OCI-LY7 (cell line): ENCODE data around the gene MRPL53. TPM values are rescaled to one million over a fixed set of nuclear protein-coding genes. Genes with fewer than 3 reads are reported as not detected.

Source experiments
- BruUV-seq: library from RNA; stranded (reverse); fragments of 400-500 nt; replicated peaks from 2 replicates; lab custom pipeline; 2021; lab: Mats Ljungman, UMichigan
- CTCF ChIA-PET: fragments of 300-600 bp; sonication (Branson Sonifier 250); formaldehyde crosslinking; loops from one replicate; lab custom pipeline; 2022; ENCODE audit warnings: antibody characterized with exemption; ENCODE audit not compliant: unreplicated experiment; lab: Charles Lee
- POLR2A ChIA-PET: fragments of 300-600 bp; sonication (Branson Sonifier 250); formaldehyde crosslinking; loops from one replicate; lab custom pipeline; 2022; ENCODE audit warnings: antibody characterized with exemption; lab: Charles Lee
- DNase-seq: peaks from one replicate; pipeline ENCODE4 v3.0.0-alpha.2; 2015; ENCODE audit warnings: low spot score
- H2AFZ ChIP-seq: fragments of 200-600 bp; sonication (generic), shearing (Covaris generic); 2 replicates; pipeline ENCODE4 v1.6.1; 2014; ENCODE audit warnings: mild to moderate bottlenecking, antibody characterized with exemption, low read length, moderate library complexity
- H3K27ac ChIP-seq: fragments of 200-600 bp; sonication (generic); 2 replicates; pipeline ENCODE4 v1.5.1; 2014; ENCODE audit warnings: mixed run types, low read depth, mild to moderate bottlenecking, moderate library complexity, low read length, inconsistent platforms; ENCODE audit not compliant: poor library complexity, severe bottlenecking
- H3K36me3 ChIP-seq: fragments of 200-600 bp; sonication (generic); 2 replicates; pipeline ENCODE4 v1.6.1; 2014; ENCODE audit warnings: mild to moderate bottlenecking, antibody characterized with exemption, low read length, moderate library complexity, mixed read lengths; ENCODE audit not compliant: insufficient read depth
- H3K4me1 ChIP-seq: fragments of 200-600 bp; sonication (generic); 2 replicates; pipeline ENCODE4 v1.5.1; 2014; ENCODE audit warnings: mild to moderate bottlenecking, low read length; ENCODE audit not compliant: insufficient read depth, poor library complexity, severe bottlenecking
- H3K4me2 ChIP-seq: fragments of 200-600 bp; sonication (generic); 2 replicates; pipeline ENCODE4 v1.6.1; 2014; ENCODE audit warnings: mild to moderate bottlenecking, low read length
- H3K4me3 ChIP-seq: fragments of 200-600 bp; sonication (generic); 2 replicates; pipeline ENCODE4 v1.5.1; 2014; ENCODE audit warnings: mild to moderate bottlenecking, low read depth, low read length; ENCODE audit not compliant: poor library complexity, severe bottlenecking
- H3K79me2 ChIP-seq: fragments of 200-600 bp; sonication (generic); 2 replicates; pipeline ENCODE4 v1.6.1; 2016; ENCODE audit warnings: low read depth, mild to moderate bottlenecking, low read length, moderate library complexity, mixed read lengths; ENCODE audit not compliant: insufficient read depth
- H3K9me2 ChIP-seq: fragments of 200-600 bp; sonication (generic); 2 replicates; pipeline ENCODE4 v1.6.1; 2016; ENCODE audit warnings: mild to moderate bottlenecking, low read length, mixed read lengths; ENCODE audit not compliant: insufficient read depth
- H3K9me3 ChIP-seq: fragments of 200-600 bp; sonication (generic); 2 replicates; pipeline ENCODE4 v1.6.1; 2014; ENCODE audit warnings: mild to moderate bottlenecking, mixed run types, low read length, mixed read lengths
- H4K20me1 ChIP-seq: fragments of 200-600 bp; sonication (generic); 2 replicates; pipeline ENCODE4 v1.6.1; 2014; ENCODE audit warnings: mild to moderate bottlenecking, antibody characterized with exemption, low read length, moderate library complexity, mixed read lengths; ENCODE audit not compliant: insufficient read depth
- EZH2phosphoT487 ChIP-seq: fragments of 200-600 bp; sonication (generic); IDR thresholded peaks from 2 replicates; pipeline ENCODE4 v1.6.1; 2018; ENCODE audit warnings: low read depth, borderline replicate concordance, mild to moderate bottlenecking, mixed run types, antibody characterized with exemption, low read length, moderate library complexity, mixed read lengths
- intact Hi-C: fragments of 100-400 bp; cut with micrococcal nuclease; formaldehyde crosslinking; loops from one replicate; pipeline ENCODE4 v1.10.0; 2022; ENCODE audit not compliant: unreplicated experiment
- total RNA-seq, 2 experiments: library from RNA; depleted of rRNA in 1 of 2; stranded (reverse); fragments of >200 nt in 1 of 2; shearing (Covaris generic) in 1 of 2; gene quantifications; 2 replicates each; pipeline ENCODE4 v1.2.3, GENCODE V29; 2014 to 2022

MRPL53 gene
- total RNA-seq, 2 experiments from 2014 or later = 85.7 to 102 TPM

- H3K36me3 ChIP-seq = peaks cover 7% of the 10 kb centered on the region; the same call in 1 of the 2 replicates
- H3K27ac ChIP-seq = no peak overlapping the region
- DNase-seq = no peak
- H3K4me3 ChIP-seq = no peak overlapping the region
- ChIA-PET CTCF (no interaction called here), POLR2A (interaction anchor here (0.6 to 1.1 kb wide), 2 partner anchors 10 to 22 kb away, joined by 6 to 11 read pairs; no protein-coding TSS in a partner anchor)
- peaks cover 4% of the 10 kb centered on the region; the same call in 1 of the 2 replicates for H3K79me2 ChIP-seq
- H3K4me1 ChIP-seq = peaks cover 23% of the 10 kb centered on the region
- BruUV-seq = no TSS peak
- H3K9me3 ChIP-seq = no peaks in the 10 kb centered on the region
- H2AFZ ChIP-seq = no peak overlapping the region
- intact Hi-C loops = no loop called here
- H3K4me2 ChIP-seq = peak overlapping the region; percentile 84; the same call in 1 of the 2 replicates
- H3K9me2 ChIP-seq = no peaks in the 10 kb centered on the region
- H4K20me1 ChIP-seq = no peaks in the 10 kb centered on the region
- no peak for TF ChIP-seq EZH2phosphoT487
These were observed 49.0 kb downstream of the MRPL53 start for GRCh38 chr2:74423231-74424095.

Other genes with a start within 250 kb of the MRPL53 start
- 1.1 and 1.2 TPM in 2 replicates for gene SLC4A5, start 129.3 kb downstream of the MRPL53 start, total RNA-seq (2014; rRNA removed; shearing (Covaris generic))
- gene SLC4A5, start 129.3 kb downstream of the MRPL53 start, total RNA-seq (2022) = 3.4 and 7.0 TPM in 2 replicates
- 45.5 and 50.3 TPM in 2 replicates for gene DCTN1, start 92.4 kb downstream of the MRPL53 start, total RNA-seq (2014; rRNA removed; shearing (Covaris generic))
- 100 and 105 TPM in 2 replicates for gene DCTN1, start 92.4 kb downstream of the MRPL53 start, total RNA-seq (2022)
- gene C2orf81, start 51.1 kb downstream of the MRPL53 start, total RNA-seq (2014; rRNA removed; shearing (Covaris generic)) = 3.2 and 5.5 TPM in 2 replicates
- gene C2orf81, start 51.1 kb downstream of the MRPL53 start, total RNA-seq (2022) = 20.7 and 22.5 TPM in 2 replicates
- gene WDR54, start 51.0 kb downstream of the MRPL53 start, total RNA-seq (2014; rRNA removed; shearing (Covaris generic)) = 55.5 and 64.7 TPM in 2 replicates
- 82.5 and 89.5 TPM in 2 replicates for gene WDR54, start 51.0 kb downstream of the MRPL53 start, total RNA-seq (2022)
- gene RTKN, start 30.7 kb downstream of the MRPL53 start, total RNA-seq (2014; rRNA removed; shearing (Covaris generic)) = 1.3 and 2.3 TPM in 2 replicates
- gene RTKN, start 30.7 kb downstream of the MRPL53 start, total RNA-seq (2022) = 5.4 and 7.7 TPM in 2 replicates
- gene INO80B, start 17.6 kb downstream of the MRPL53 start, total RNA-seq (2014; rRNA removed; shearing (Covaris generic)) = 29.2 and 38.7 TPM in 2 replicates
- 43.1 and 44.5 TPM in 2 replicates for gene INO80B, start 17.6 kb downstream of the MRPL53 start, total RNA-seq (2022)
- 70.7 and 70.8 TPM in 2 replicates for gene WBP1, start 14.2 kb downstream of the MRPL53 start, total RNA-seq (2014; rRNA removed; shearing (Covaris generic))
- 68.8 and 83.8 TPM in 2 replicates for gene WBP1, start 14.2 kb downstream of the MRPL53 start, total RNA-seq (2022)
- gene MOGS, start 7.3 kb downstream of the MRPL53 start, total RNA-seq (2014; rRNA removed; shearing (Covaris generic)) = 46.9 and 51.3 TPM in 2 replicates
- gene MOGS, start 7.3 kb downstream of the MRPL53 start, total RNA-seq (2022) = 50.1 and 52.7 TPM in 2 replicates
- 52.3 and 53.0 TPM in 2 replicates for gene CCDC142, start 10.3 kb upstream of the MRPL53 start, total RNA-seq (2014; rRNA removed; shearing (Covaris generic))
- 42.5 and 52.0 TPM in 2 replicates for gene CCDC142, start 10.3 kb upstream of the MRPL53 start, total RNA-seq (2022)
- gene TTC31, start 10.4 kb upstream of the MRPL53 start, total RNA-seq (2014; rRNA removed; shearing (Covaris generic)) = 34.6 and 49.5 TPM in 2 replicates
- 31.5 and 37.4 TPM in 2 replicates for gene TTC31, start 10.4 kb upstream of the MRPL53 start, total RNA-seq (2022)
- gene LBX2, start 26.9 kb upstream of the MRPL53 start, total RNA-seq (2014; rRNA removed; shearing (Covaris generic)) = not detected in 2 replicates
- gene LBX2, start 26.9 kb upstream of the MRPL53 start, total RNA-seq (2022) = not detected in 2 replicates
- 9.9 and 16.7 TPM in 2 replicates for gene PCGF1, start 35.0 kb upstream of the MRPL53 start, total RNA-seq (2014; rRNA removed; shearing (Covaris generic))
- gene PCGF1, start 35.0 kb upstream of the MRPL53 start, total RNA-seq (2022) = 15.9 and 21.5 TPM in 2 replicates
- gene TLX2, start 41.8 kb upstream of the MRPL53 start, total RNA-seq (2014; rRNA removed; shearing (Covaris generic)) = not detected in 2 replicates
- gene TLX2, start 41.8 kb upstream of the MRPL53 start, total RNA-seq (2022) = not detected in 2 replicates
- 0.32 and 0.54 TPM in 2 replicates for gene DQX1, start 53.6 kb upstream of the MRPL53 start, total RNA-seq (2014; rRNA removed; shearing (Covaris generic))
- 0.76 and 1.8 TPM in 2 replicates for gene DQX1, start 53.6 kb upstream of the MRPL53 start, total RNA-seq (2022)
- gene AUP1, start 57.0 kb upstream of the MRPL53 start, total RNA-seq (2014; rRNA removed; shearing (Covaris generic)) = 163 and 188 TPM in 2 replicates
- gene AUP1, start 57.0 kb upstream of the MRPL53 start, total RNA-seq (2022) = 121 and 122 TPM in 2 replicates
- gene HTRA2, start 57.3 kb upstream of the MRPL53 start, total RNA-seq (2014; rRNA removed; shearing (Covaris generic)) = 54.8 and 60.4 TPM in 2 replicates
- gene HTRA2, start 57.3 kb upstream of the MRPL53 start, total RNA-seq (2022) = 50.7 and 59.4 TPM in 2 replicates
- 0.72 and 0.98 TPM in 2 replicates for gene LOXL3, start 81.3 kb upstream of the MRPL53 start, total RNA-seq (2014; rRNA removed; shearing (Covaris generic))
- 0.21 and 0.79 TPM in 2 replicates for gene LOXL3, start 81.3 kb upstream of the MRPL53 start, total RNA-seq (2022)
- 13.4 and 19.3 TPM in 2 replicates for gene DOK1, start 82.0 kb upstream of the MRPL53 start, total RNA-seq (2014; rRNA removed; shearing (Covaris generic))
- gene DOK1, start 82.0 kb upstream of the MRPL53 start, total RNA-seq (2022) = 9.5 and 9.7 TPM in 2 replicates
- gene M1AP, start 175.7 kb upstream of the MRPL53 start, total RNA-seq (2014; rRNA removed; shearing (Covaris generic)) = not detected in 2 replicates
- not detected in 2 replicates for gene M1AP, start 175.7 kb upstream of the MRPL53 start, total RNA-seq (2022)
- gene SEMA4F, start 181.6 kb upstream of the MRPL53 start, total RNA-seq (2014; rRNA removed; shearing (Covaris generic)) = 2.3 and 3.4 TPM in 2 replicates
- gene SEMA4F, start 181.6 kb upstream of the MRPL53 start, total RNA-seq (2022) = 3.3 and 4.3 TPM in 2 replicates